Glutamatergic neuron (in vitro differentiated cells): ENCODE results near the gene KCNA2. TPM values are rescaled to one million over a fixed set of nuclear protein-coding genes. Genes with fewer than 3 reads are reported as not detected.

Experiments used
- DNase-seq: peaks from one replicate; pipeline ENCODE4 v3.0.0; 2022
- H3K27ac Mint-ChIP-seq: one replicate; pipeline ENCODE4 v1.8.0; 2020; ENCODE audit warnings: mild to moderate bottlenecking, mixed read lengths, inconsistent platforms; ENCODE audit not compliant: unreplicated experiment
- H3K27me3 Mint-ChIP-seq: one replicate; pipeline ENCODE4 v1.8.0; 2020; ENCODE audit warnings: mild to moderate bottlenecking, moderate library complexity, mixed read lengths, inconsistent platforms; ENCODE audit not compliant: unreplicated experiment
- H3K36me3 Mint-ChIP-seq: one replicate; pipeline ENCODE4 v1.8.0; 2020; ENCODE audit warnings: mild to moderate bottlenecking, mixed read lengths, inconsistent platforms; ENCODE audit not compliant: unreplicated experiment
- H3K4me1 Mint-ChIP-seq: one replicate; pipeline ENCODE4 v1.8.0; 2020; ENCODE audit warnings: mild to moderate bottlenecking, low read depth, mixed read lengths, inconsistent platforms; ENCODE audit not compliant: unreplicated experiment
- H3K4me3 Mint-ChIP-seq: one replicate; pipeline ENCODE4 v1.8.0; 2020; ENCODE audit warnings: mild to moderate bottlenecking, mixed read lengths, inconsistent platforms; ENCODE audit not compliant: unreplicated experiment
- H3K9me3 Mint-ChIP-seq: one replicate; pipeline ENCODE4 v1.8.0; 2020; ENCODE audit warnings: mild to moderate bottlenecking, moderate library complexity, mixed read lengths, inconsistent platforms; ENCODE audit not compliant: unreplicated experiment
- CTCF ChIP-seq: fragments of 200-600 bp; sonication (generic); IDR thresholded peaks from one replicate; pipeline ENCODE4 v1.5.0; 2021; ENCODE audit not compliant: partially characterized antibody, unreplicated experiment
- total RNA-seq: library from RNA; stranded (reverse); fragmentation: NEBNext Ultra II Directional; extraction: Animal tissue kit (Norgen Biotek cat#: 25700); gene quantifications from one replicate; pipeline ENCODE4 v1.2.1, GENCODE V29; 2021; ENCODE audit not compliant: unreplicated experiment

The KCNA2 gene
- total RNA-seq, 1 donor from 2014 or later = 19.7 TPM

- TF ChIP-seq CTCF = no peak
- no peak for DNase-seq
- peaks cover 3% of the 10 kb centered on the region for H3K27me3 Mint-ChIP-seq
- H3K36me3 Mint-ChIP-seq = no peaks in the 10 kb centered on the region
- no peak overlapping the region for H3K4me3 Mint-ChIP-seq
- peaks cover 4% of the 10 kb centered on the region for H3K4me1 Mint-ChIP-seq
- H3K9me3 Mint-ChIP-seq = no peaks in the 10 kb centered on the region
- no peak overlapping the region for H3K27ac Mint-ChIP-seq
Measured at GRCh38 chr1:110591956-110592355, 14.2 kb downstream of the KCNA2 start.

GRCh38 chr1:110588991-110589390 lies 17.2 kb downstream of the KCNA2 start:
- H3K27ac Mint-ChIP-seq = no peak overlapping the region
- H3K4me3 Mint-ChIP-seq = no peak overlapping the region
- no peaks in the 10 kb centered on the region for H3K9me3 Mint-ChIP-seq
- H3K27me3 Mint-ChIP-seq = peaks cover 3% of the 10 kb centered on the region
- DNase-seq = no peak
- H3K36me3 Mint-ChIP-seq = no peaks in the 10 kb centered on the region
- no peak for TF ChIP-seq CTCF
- H3K4me1 Mint-ChIP-seq = peaks cover 3% of the 10 kb centered on the region

GRCh38 chr1:110588486-110588885 lies 17.7 kb downstream of the KCNA2 start:
- no peak overlapping the region for H3K4me3 Mint-ChIP-seq
- H3K36me3 Mint-ChIP-seq = no peaks in the 10 kb centered on the region
- no peak overlapping the region for H3K27ac Mint-ChIP-seq
- no peak for DNase-seq
- TF ChIP-seq CTCF = no peak
- H3K4me1 Mint-ChIP-seq = no peaks in the 10 kb centered on the region
- H3K9me3 Mint-ChIP-seq = peaks cover 3% of the 10 kb centered on the region
- H3K27me3 Mint-ChIP-seq = peaks cover 6% of the 10 kb centered on the region

GRCh38 chr1:110587906-110588305 lies 18.3 kb downstream of the KCNA2 start:
- no peak for DNase-seq
- no peak overlapping the region for H3K27ac Mint-ChIP-seq
- H3K4me3 Mint-ChIP-seq = no peak overlapping the region
- no peak for TF ChIP-seq CTCF
- no peaks in the 10 kb centered on the region for H3K4me1 Mint-ChIP-seq
- peaks cover 6% of the 10 kb centered on the region for H3K27me3 Mint-ChIP-seq
- peaks cover 3% of the 10 kb centered on the region for H3K9me3 Mint-ChIP-seq
- H3K36me3 Mint-ChIP-seq = peaks cover 4% of the 10 kb centered on the region

GRCh38 chr1:110585481-110585880 lies 20.7 kb downstream of the KCNA2 start:
- Mint-ChIP-seq H3K4me3 (no peak overlapping the region), H3K27ac (no peak overlapping the region), H3K4me1 (peaks cover 9% of the 10 kb centered on the region), H3K36me3 (peaks cover 5% of the 10 kb centered on the region), H3K27me3 (peaks cover 6% of the 10 kb centered on the region), H3K9me3 (peaks cover 3% of the 10 kb centered on the region)
- no peak for TF ChIP-seq CTCF
- DNase-seq = no peak
